ENCODE results near the gene ARG2.
"Not testable (repeated sequence)": the region's sequence is repeated elsewhere in the genome, so short reads cannot be mapped to it uniquely, and the experiment has no call there.

The ARG2 gene

GRCh38 chr14:67586369-67586768 is 33.4 kb upstream of the ARG2 start:
- no peak for DNase-seq (ENCODE audit: low read depth)

- no peak for DNase-seq (ENCODE audit: low read depth)
Measured at GRCh38 chr14:67589204-67589770, 30.4 kb upstream of the ARG2 start.

- DNase-seq (ENCODE audit: low read depth) = not testable (repeated sequence)
Measured at GRCh38 chr14:67593650-67594049, 26.1 kb upstream of the ARG2 start.

GRCh38 chr14:67595392-67595791 is 24.3 kb upstream of the ARG2 start:
- DNase-seq (ENCODE audit: low read depth) = no peak

- peak; percentile 92 for DNase-seq (ENCODE audit: low read depth)
Measured at GRCh38 chr14:67599698-67600561, 19.8 kb upstream of the ARG2 start, which contains the start of gene PIGH. TSS of gene PIGH (minus strand) at chr14:67600268. CDS start at chr14:67600203, 65 bp downstream.

- DNase-seq (ENCODE audit: low read depth) = not testable (repeated sequence)
Measured at GRCh38 chr14:67600562-67600974, 19.2 kb upstream of the ARG2 start.

GRCh38 chr14:67602076-67602475 is 17.6 kb upstream of the ARG2 start:
- DNase-seq (ENCODE audit: low read depth) = no peak

GRCh38 chr14:67602995-67603545 is 16.6 kb upstream of the ARG2 start:
- no peak for DNase-seq (ENCODE audit: low read depth)

- DNase-seq (ENCODE audit: low read depth) = no peak
Measured at GRCh38 chr14:67607646-67608045, 12.1 kb upstream of the ARG2 start.

- DNase-seq (ENCODE audit: low read depth) = no peak
Measured at GRCh38 chr14:67609642-67610310, 9.9 kb upstream of the ARG2 start.

- no peak for DNase-seq (ENCODE audit: low read depth)
Measured at GRCh38 chr14:67610491-67610890, 9.2 kb upstream of the ARG2 start.

GRCh38 chr14:67618617-67619063 is 1.1 kb upstream of the ARG2 start:
- DNase-seq (ENCODE audit: low read depth) = no peak

- no peak for DNase-seq (ENCODE audit: low read depth)
Measured at GRCh38 chr14:67620217-67620785, 581 bp downstream of the ARG2 start.

- no peak for DNase-seq (ENCODE audit: low read depth)
Measured at GRCh38 chr14:67622675-67623074, 3.0 kb downstream of the ARG2 start.

GRCh38 chr14:67623114-67623513 is 3.4 kb downstream of the ARG2 start:
- DNase-seq (ENCODE audit: low read depth) = no peak

GRCh38 chr14:67626131-67626530 is 6.4 kb downstream of the ARG2 start:
- DNase-seq (ENCODE audit: low read depth) = not testable (repeated sequence)

- no peak for DNase-seq (ENCODE audit: low read depth)
Measured at GRCh38 chr14:67627519-67627918, 7.8 kb downstream of the ARG2 start.

- DNase-seq (ENCODE audit: low read depth) = no peak
Measured at GRCh38 chr14:67630186-67630585, 10.5 kb downstream of the ARG2 start.

GRCh38 chr14:67630938-67631337 is 11.2 kb downstream of the ARG2 start:
- no peak for DNase-seq (ENCODE audit: low read depth)

- no peak for DNase-seq (ENCODE audit: low read depth)
Measured at GRCh38 chr14:67633451-67634147, 13.9 kb downstream of the ARG2 start.

- DNase-seq (ENCODE audit: low read depth) = no peak
Measured at GRCh38 chr14:67636361-67636919, 16.7 kb downstream of the ARG2 start.

Measured in activated T-helper 1 cell treated with Interleukin-2 at 50 U/mL for 16 hours (primary cell).